HG03039 (cell line): ENCODE data around the gene HIPK2.

Experiments used
- ATAC-seq: cut with Tn5 transposase; IDR thresholded peaks from one replicate; pipeline ENCODE4 v1.9.1; 2021; ENCODE audit warnings: mild to moderate bottlenecking, moderate library complexity; ENCODE audit not compliant: unreplicated experiment

The HIPK2 gene

DNA sequence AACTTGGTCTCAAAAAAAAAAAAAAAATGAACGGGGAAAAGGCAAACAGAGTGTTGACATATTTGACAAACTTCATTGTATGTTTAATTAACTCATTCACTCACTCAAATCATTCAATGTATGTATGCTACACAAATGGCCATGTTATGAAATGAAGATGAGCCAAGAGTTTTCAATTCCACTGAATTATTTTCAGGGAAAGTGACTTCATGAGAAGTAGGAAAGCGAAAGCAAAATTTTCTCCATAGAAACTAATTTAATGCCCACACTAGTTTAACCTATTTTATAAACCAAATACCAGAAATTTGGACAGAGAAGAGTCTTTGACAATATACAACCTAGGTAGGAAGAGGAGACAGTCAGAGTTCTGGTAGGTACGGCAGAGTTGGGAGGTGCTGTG lies 119.5 kb downstream of the HIPK2 start:
- no peak for ATAC-seq

DNA sequence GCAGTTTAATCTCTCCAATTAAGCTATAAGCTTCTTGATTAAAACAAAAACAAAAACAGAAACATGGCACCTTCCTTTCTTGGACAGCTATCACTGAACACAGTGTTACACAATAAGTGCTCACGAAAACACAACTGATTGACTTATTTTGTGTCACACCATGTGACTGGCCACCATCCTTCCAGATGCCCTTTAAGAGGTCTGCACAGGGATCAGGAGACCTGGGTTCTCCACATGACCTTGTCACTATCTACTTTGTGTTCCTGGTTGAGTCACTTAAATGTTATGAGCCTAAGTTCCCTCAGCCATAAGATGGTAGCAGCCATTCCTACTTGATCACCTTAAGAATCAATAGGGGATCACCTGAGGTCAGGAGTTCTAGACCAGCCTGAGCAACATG lies 120.1 kb downstream of the HIPK2 start:
- no peak for ATAC-seq

DNA sequence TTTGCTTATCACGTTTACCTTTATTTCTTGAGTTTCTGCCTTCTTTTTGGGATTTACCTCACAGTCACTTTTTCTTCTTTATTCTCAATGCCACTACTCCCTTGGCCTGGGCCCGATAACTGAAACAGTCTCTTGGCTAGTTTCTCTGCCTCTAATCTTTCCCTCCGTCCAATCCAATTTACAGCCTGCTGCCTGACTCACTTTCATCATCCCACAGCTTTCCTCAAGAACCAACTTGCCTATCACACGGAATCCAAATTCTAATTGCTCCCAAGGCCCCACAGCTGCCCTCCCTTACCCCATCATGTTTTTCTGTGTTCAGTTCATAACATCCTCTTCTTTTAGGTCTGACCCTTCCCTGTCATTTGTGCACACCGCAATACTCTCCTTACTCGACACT lies 121.4 kb downstream of the HIPK2 start:
- no peak for ATAC-seq

DNA sequence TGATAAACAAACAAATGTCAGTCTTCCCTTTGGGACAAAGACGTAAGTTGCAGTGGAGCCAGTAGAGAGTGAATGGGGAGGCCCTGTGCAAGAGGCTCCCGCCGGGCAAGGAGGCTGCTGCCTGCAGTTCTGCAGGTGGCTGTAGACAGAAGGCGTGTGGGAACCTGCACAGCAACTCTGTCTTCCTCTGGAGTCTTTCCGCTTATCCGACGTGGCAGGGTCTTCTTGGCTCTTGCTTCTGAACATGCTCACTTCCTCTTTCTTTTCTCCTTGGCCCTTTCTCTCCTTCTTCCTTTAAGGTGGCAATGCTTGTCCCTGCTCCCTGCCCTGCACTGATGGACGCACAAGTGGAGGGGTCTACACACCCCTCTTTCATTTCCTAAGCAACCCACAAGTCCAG lies 122.5 kb downstream of the HIPK2 start:
- no peak for ATAC-seq

DNA sequence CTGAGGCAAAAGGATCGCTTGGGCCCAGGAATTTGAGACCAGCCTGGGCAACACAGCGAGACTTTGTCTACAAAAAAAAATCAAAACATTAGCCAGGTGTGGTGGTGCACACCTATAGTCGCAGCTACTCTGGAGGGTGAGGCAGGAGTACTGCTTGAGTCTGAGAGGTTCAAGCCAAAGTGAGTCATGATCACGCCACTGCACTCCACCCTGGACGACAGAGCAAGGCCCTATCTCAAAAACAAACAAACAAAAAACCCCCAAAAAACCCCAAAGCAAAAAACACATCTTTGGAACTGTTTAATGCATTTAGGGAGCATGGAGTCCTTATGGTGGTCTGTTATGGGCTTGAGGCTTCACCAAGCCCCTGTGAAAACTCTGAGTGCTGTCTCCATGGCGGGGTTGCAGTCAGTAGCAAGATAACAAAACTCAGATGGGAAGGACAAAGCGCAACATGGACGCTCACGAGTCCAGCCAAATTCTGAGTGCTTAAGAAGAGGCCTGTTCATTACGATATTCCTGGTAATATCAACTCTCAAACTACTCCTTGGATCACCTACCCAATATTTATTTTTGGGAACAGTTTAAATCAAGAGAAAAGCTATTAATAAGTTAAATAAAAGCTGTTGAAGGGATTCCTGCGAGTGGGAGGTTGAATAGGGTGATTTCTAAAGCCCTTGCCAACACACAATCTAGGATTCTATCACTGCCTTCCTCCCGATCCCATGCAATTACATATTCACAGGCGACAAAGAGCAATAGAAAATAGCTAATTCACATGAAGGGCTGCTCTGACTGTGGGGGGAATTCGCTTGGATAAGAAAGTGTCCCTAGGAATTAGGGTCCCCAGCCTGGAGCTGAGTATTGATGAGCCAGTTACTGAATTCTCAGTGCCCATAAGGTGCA lies 123.3 kb downstream of the HIPK2 start:
- ATAC-seq, result no peak

DNA sequence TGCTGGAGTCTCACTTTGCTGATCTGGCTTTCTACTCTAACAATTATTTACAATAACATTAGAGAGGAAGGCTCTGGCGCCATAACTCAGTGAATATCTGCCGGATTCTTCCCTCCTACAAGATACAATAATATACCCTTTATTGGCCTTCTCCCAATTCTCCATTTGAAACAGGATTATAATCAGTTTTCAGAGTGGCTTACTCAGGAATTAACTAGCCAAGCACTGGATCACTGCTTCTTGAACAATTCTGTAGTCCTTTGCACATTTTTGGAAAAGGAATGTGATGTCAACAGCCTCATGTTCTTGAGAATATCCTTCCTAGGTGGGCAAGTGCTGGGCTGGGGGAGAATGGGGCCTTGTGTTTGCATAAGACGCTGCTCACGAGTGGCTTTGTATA lies 125.9 kb downstream of the HIPK2 start:
- ATAC-seq, result no peak

DNA sequence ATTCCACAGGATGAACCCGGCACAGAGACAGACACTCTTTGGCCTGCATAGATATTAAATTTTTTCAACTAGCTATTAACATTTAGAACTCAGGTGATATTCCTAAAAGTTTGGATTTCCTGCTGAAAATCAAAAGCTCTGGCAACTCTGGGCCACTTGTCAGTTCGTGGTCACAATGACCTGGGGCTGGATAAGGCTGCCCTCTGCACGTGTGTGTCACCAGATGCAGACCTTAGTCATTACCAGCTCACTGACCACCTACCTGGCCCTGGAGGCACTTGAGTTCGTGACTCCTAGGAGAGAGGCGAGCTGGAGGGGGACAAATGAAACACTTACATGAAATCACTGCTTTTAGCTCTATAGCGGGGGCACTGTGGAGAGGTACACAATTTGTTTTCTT lies 126.5 kb downstream of the HIPK2 start:
- ATAC-seq, result no peak

DNA sequence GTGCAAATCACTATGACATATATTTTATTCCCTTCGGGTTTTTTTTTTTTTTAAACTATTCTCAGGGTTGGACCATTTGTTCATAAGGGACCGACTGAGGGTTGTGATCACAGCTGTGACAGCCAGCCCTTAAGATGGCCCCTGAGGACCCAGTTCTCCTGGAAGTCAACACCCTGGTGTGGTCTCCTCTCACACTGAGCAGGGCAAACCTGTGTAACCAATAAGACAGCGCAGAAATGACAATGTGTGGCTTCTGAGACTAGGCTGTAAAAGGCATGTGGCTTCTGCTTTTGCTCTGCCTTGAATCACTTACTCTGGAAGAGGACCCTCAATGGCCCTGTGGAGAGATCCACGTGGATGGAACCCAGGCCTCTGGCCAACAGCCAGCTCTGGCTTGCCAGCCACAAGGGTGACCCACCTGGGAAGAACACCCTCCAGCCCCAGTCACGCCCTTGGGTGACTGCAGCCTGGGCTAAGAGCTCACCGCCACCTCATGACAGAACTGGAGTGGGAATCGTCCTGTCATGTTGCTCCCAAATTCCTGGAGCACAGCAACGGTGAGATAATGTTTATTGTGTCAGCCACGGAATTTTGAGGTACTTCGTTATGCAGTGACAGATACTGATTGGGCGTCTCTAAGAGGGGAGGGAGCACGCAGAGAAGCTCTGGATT lies 127.2 kb downstream of the HIPK2 start:
- ATAC-seq, result no peak

DNA sequence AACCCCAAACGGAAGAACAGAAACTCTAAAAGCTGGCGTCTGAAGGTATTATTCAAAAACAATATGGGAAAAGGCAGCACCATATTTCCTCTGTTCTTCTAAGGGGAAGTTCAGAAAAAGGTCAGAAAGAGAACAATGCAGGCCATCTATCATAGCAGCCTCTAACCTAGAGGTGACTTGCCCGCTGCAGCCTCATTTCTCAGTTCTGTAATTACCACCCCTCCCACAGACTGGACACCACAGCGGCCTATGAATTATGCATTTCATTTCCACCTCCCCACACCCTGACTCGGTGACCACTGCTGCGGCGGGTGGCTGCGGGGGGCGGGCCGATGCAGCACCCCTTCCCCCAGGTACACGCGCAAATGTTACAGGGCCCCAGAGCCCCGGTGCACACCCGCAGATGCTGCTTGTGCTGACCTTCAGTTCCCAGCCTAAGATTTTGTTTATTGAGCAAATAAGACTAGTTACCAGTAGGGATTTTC lies 128.8 kb downstream of the HIPK2 start:
- ATAC-seq, result peak; percentile 71

DNA sequence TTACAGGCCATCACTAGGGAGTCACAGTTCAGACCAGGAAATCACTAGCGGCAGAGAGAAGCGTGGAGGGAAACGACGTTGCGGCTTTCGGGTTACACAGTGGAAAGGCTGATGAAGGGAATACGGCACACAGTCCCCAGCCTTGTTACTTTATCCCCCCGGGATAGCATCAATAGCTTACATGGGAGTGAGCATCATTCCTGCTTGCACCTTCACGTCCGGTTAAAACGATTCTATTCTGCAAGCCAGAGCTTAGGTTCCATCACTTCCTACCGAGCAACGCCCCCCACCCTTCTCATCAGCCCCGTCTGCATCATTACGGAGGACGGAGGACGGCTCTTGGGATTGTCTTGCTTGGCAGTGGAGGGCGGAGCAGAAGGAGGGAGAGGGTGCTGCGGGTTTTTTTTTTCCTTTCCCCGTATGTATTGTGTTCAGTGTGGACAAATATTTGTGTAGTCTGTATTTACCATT lies 129.4 kb downstream of the HIPK2 start:
- no peak for ATAC-seq

DNA sequence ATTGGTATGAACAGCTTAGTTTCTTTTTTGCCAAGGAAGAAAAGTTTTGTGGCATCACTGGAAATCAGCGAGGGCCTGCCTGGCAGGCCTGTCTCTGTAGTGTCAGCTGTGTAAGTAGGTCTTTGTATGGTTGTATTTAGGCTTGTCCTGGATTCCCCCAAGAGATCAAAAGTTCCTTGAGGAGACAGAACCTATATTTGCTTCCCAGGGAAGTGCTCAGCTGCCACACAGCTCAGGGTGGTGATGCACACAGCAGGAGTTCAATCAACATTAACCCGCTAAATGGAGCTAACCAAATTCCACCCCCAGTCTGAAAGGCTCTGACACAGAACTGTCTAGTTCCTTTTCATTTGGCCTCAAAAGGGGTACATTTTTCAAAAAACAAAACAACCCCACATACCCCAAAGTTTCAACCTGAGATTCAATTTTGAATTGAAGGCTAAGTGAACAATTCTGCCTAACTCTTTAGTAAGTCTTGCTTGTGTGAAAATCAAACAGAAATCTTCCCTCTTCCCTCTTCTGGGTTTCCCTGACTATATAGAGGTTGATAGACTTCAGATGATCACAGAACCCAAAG lies 129.9 kb downstream of the HIPK2 start:
- no peak for ATAC-seq

DNA sequence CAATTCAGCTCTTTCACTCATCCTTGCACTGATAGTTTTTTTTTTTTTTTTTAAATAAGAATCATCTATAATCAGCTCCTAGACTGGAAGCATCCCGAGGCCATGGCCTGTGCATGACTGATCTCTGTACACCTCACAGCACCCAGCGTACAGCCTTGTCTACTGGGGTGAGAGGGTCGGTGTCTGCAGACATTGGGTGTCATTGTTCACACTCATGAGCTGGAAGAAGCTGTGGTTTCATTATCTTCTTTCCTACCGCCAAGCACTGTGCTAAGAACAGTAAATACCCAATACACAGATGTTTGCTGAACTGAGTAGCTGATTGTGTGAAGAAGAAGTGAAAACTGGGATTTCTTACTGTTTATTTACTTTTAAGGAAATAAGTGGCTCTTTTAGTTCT lies 130.7 kb downstream of the HIPK2 start:
- ATAC-seq, result no peak

DNA sequence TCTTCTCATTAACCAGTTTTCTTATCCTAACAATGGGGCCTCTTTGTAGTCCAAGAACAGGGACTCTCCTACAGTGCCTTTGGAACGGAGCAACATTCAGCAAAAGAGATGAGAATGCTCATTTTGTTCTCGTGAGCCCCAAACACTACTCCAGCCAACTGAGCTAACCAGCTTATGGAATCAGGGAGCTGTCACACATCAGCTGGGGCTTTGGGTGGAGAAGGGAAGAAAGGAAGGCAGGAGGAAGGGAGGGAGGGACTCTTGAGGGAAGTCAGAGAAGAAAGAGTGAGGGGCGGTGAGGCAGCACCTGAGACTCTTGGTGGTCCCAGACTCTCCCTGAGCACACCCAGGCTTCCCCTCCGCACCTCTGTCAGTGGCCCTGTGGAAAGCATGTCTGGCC lies 131.2 kb downstream of the HIPK2 start:
- no peak for ATAC-seq

DNA sequence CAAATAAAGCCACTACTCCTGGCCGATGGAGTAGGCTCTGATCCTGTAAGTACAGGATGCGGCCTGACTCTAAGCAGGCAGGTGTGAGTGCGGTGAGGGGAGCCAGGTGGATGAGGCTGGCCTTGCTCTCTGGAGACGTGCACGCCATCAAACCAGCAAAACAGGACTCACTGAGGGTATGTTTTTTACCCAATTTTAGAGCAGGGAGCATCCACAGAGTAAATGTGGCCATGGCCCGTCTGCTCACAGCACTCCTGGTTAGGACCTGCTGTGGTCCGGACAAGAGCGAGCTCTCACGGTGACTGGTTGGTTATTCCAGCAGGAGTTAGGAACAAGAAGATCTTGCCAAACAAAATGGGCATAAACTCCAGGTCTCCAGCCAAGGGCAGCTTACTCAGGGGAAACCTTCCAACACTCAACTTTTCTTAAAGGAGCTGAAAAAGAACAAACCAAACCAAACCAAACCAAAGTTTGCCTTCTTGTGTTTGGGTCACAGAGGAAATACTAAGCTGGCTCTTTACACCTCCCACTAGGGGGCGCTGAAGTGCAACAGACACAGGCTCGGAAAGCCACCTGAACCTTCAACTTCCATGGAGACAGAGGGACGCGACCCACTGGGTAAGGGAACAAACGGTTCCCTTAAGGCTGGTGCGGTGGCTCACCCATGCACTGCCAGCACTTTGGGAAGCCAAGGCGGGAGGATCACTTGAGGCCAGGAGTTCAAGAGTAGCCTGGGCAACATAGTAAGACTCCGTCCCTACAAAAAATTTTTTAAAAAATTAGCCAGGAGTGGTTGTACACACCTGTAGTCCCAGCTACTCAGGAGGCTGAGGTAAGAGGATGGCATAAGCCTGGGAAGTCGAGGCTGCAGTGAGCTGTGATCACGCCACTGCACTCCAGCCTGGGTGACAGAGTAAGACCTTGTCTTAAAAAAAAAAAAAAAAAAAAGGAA lies 131.9 kb downstream of the HIPK2 start:
- no peak for ATAC-seq

DNA sequence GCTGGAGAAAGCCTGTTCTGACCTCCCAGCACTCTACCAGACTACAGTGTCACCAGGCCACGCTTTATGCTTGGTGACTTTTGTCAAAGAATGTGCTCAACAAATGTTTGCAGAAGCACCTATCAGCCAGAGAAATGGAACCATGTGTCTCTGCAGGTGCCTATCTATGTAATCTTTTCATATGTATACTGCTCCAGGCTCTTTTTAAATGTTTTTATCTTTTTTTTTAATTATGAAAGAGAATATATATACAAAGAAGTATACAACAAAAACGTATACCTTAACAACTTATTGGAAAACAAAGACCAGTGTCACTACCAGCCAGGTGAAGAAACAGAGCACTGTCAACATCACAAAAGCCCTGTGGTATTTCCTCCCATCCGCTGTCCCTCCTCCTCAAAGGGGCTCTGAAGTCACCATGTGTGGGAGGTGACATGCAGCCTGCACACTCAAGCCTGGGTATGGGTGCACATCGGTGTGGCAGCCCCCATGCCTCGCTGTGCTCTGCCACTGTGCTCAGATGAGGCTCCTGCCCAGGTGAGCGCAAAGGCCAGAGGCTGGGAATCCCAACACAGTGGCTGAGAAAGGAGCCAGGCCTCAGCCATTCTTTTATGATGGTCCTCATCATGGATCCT lies 133.7 kb downstream of the HIPK2 start:
- ATAC-seq, result no peak

DNA sequence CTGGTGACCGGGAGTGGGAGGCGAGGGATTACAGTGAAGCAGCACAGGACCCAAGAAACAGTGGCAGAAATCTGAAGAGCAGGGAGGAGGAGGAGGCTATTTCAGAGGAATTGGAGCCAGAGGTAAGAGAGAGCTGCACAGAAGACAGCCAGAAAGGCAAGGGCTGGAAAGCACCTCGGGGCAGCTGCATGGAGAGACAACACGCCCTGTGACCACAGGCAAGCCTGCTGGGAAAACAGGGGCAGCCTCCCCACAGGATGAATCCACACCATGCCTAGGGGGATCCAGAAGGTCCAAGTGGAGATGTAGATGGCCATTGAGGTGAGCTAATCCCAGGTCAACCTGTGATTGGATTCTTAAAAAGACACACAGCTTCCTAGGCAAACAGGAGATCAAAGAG lies 135.5 kb downstream of the HIPK2 start:
- no peak for ATAC-seq

DNA sequence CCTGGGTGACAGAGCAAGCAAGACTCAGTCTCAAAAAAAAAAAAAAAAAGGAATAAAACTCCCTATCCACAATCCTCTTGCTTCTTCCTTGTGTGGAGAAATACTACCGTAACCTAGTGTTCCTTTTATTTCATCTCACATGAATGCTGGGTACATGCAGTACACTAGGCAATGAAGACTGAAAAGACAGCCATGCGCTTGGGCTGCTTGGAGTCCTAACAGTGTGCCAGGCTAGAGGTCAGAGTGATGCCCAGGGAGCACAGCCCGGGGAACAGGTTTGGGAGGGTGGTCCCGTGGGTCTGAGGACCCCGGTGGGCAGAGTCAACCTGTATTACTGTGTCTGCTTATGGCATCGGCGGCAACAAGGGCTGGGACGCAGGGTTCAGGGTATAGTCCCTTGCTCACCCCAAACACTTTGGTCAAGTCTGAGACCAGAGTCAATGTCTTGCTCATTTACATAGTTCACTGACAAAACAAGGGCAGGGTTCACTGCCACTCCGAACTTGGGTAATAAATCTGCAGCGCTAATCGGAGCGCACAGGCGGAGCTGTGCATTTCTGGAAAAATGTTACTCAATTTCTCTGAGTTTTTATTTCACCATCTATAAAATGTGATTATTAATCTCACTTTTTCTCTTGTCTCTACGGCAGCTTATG lies 136.3 kb downstream of the HIPK2 start:
- no peak for ATAC-seq

DNA sequence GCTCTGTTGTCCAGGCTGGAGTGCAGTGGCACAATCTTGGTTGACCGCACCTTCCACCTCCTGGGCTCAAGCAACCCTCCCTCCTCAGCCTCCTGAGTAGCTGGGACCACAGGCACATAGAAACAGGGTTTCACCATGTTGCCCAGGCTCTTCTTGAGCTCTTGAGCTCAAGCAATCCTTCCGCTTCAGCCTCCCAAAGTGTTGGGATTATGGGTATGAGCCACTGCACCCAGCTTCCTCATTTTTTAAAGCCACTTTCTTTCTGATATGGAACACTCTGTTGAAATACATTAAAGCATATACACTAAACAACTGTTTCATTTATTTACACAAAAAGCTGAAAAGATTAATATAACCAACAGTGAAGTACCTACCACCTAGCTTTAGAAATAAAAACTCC lies 137.1 kb downstream of the HIPK2 start:
- no peak for ATAC-seq

DNA sequence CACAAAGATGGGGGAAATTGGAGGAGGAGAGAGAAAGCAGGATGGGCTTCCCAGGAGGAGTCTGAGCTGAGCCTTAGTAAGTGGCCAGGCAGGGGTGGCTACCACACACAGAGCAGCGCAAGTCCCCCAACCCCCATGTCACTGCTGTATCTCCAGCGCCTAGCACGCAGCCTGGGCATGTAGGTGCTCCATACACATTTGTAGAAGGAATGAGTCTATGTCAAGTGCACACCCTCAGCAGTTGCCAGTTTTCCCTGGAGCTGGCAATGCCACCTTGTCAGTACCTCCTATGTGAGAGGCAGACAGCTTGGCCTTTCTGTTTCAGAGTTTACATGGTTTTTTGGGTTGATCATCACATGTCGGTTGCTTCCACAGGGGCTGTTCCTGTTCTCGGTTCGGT lies 138.2 kb downstream of the HIPK2 start:
- no peak for ATAC-seq
